ENCODE results near the gene CCN6. TPM values are rescaled to one million over a fixed set of nuclear protein-coding genes. Genes with fewer than 3 reads are reported as not detected.

CCN6 gene
- total RNA-seq, 4 donors from 2014 or later, result 0.39 to 0.42 TPM; not detected in 2

- Histone ChIP-seq H3K9me3 (no peaks in the 10 kb centered on the region), H3K4me3 (no peak overlapping the region), H3K27ac (no peak overlapping the region), H3K4me1 (no peaks in the 10 kb centered on the region), H3K27me3 (no peaks in the 10 kb centered on the region), H3K36me3 (peaks cover 0 to 94% (median 2%) of the 10 kb centered on the region in 3 donors)
- DNase-seq (ENCODE audit: low spot score in 2 of 2), result no peak
- TF ChIP-seq POLR2A (IDR thresholded peaks at IDR 0.05) (no peak), EP300 (IDR thresholded peaks at IDR 0.05) (no peak)
- TF ChIP-seq, protein P1, sequence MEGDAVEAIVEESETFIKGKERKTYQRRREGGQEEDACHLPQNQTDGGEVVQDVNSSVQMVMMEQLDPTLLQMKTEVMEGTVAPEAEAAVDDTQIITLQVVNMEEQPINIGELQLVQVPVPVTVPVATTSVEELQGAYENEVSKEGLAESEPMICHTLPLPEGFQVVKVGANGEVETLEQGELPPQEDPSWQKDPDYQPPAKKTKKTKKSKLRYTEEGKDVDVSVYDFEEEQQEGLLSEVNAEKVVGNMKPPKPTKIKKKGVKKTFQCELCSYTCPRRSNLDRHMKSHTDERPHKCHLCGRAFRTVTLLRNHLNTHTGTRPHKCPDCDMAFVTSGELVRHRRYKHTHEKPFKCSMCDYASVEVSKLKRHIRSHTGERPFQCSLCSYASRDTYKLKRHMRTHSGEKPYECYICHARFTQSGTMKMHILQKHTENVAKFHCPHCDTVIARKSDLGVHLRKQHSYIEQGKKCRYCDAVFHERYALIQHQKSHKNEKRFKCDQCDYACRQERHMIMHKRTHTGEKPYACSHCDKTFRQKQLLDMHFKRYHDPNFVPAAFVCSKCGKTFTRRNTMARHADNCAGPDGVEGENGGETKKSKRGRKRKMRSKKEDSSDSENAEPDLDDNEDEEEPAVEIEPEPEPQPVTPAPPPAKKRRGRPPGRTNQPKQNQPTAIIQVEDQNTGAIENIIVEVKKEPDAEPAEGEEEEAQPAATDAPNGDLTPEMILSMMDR (IDR thresholded peaks at IDR 0.05), result no peak
These were observed 60.0 kb downstream of the CCN6 start for GRCh38 chr6:112113918-112114317.

GRCh38 chr6:112114577-112115223, 60.8 kb downstream of the CCN6 start:
- Histone ChIP-seq H3K4me1 (no peaks in the 10 kb centered on the region), H3K27me3 (no peaks in the 10 kb centered on the region), H3K4me3 (no peak overlapping the region), H3K36me3 (peaks cover 0 to 94% (median 7%) of the 10 kb centered on the region in 3 donors), H3K9me3 (no peaks in the 10 kb centered on the region), H3K27ac (no peak overlapping the region)
- DNase-seq (ENCODE audit: low spot score in 2 of 2), result no peak
- TF ChIP-seq, protein P1 (IDR thresholded peaks at IDR 0.05), result no peak
- TF ChIP-seq POLR2A (IDR thresholded peaks at IDR 0.05) (no peak), EP300 (IDR thresholded peaks at IDR 0.05) (no peak)
- 89 to 91% methylated on average over 3 of the region's 3 CpGs for WGBS, 2 donors

GRCh38 chr6:112116221-112116620, 62.3 kb downstream of the CCN6 start:
- no peak for TF ChIP-seq POLR2A (IDR thresholded peaks at IDR 0.05)
- TF ChIP-seq, protein P1 (IDR thresholded peaks at IDR 0.05), result no peak
- no peak for TF ChIP-seq EP300 (IDR thresholded peaks at IDR 0.05)
- DNase-seq (ENCODE audit: low spot score in 2 of 2), result no peak
- Histone ChIP-seq H3K4me3 (no peak overlapping the region), H3K27ac (no peak overlapping the region), H3K36me3 (peaks cover 0 to 94% (median 7%) of the 10 kb centered on the region in 3 donors), H3K4me1 (no peaks in the 10 kb centered on the region), H3K9me3 (no peaks in the 10 kb centered on the region), H3K27me3 (no peaks in the 10 kb centered on the region)
- WGBS, 2 donors, result 82 to 91% methylated on average over 1 of the region's 1 CpG

- H3K27me3 ChIP-seq, result no peaks in the 10 kb centered on the region
- 39 to 62% methylated on average over 1 of the region's 1 CpG for WGBS, 2 donors
- H3K4me1 ChIP-seq, result no peaks in the 10 kb centered on the region
- no peak overlapping the region for H3K4me3 ChIP-seq
- H3K27ac ChIP-seq, result no peak overlapping the region
- no peaks in the 10 kb centered on the region for H3K9me3 ChIP-seq
- DNase-seq (ENCODE audit: low spot score in 2 of 2), result no peak
- peaks cover 0 to 94% (median 7%) of the 10 kb centered on the region in 3 donors for H3K36me3 ChIP-seq
- TF ChIP-seq EP300 (IDR thresholded peaks at IDR 0.05) (no peak), POLR2A (IDR thresholded peaks at IDR 0.05) (no peak)
- TF ChIP-seq, protein P1 (IDR thresholded peaks at IDR 0.05), result no peak
These were observed 63.6 kb downstream of the CCN6 start for GRCh38 chr6:112117554-112117953.

DNA sequence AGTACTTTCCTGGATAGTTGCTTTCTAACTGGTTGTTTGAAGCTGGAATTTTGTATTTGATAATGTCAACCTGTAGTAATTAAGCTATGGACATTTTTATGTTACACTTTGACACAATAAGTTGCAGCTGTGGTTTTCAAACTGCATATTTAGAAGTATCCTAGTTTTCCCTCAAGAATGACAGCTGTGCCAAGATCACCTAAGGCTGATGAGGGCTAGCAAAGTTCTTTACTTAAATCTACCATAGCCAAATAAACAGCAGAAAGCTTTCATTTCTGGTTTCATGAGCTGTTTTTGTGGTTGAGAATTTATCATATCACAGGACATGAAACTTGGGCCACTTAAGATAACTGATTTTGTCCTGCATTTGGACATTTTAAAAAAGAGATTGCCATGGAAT, 64.1 kb downstream of the CCN6 start:
- peaks cover 0 to 94% (median 7%) of the 10 kb centered on the region in 3 donors for H3K36me3 ChIP-seq
- no peak overlapping the region for H3K4me3 ChIP-seq
- no peaks in the 10 kb centered on the region for H3K27me3 ChIP-seq
- DNase-seq (ENCODE audit: low spot score in 2 of 2), result no peak
- H3K27ac ChIP-seq, result no peak overlapping the region
- TF ChIP-seq, protein P1 (IDR thresholded peaks at IDR 0.05), result no peak
- TF ChIP-seq EP300 (IDR thresholded peaks at IDR 0.05) (no peak), POLR2A (IDR thresholded peaks at IDR 0.05) (no peak)
- H3K9me3 ChIP-seq, result no peaks in the 10 kb centered on the region
- H3K4me1 ChIP-seq, result peaks cover 0 to under 1% (median 0%) of the 10 kb centered on the region in 4 donors

Other genes with a start within 250 kb of the CCN6 start
- 100 to 1,000 TPM; 143 to 219 (median 165) TPM for gene FYN, start 180.7 kb upstream of the CCN6 start, total RNA-seq
- 10 to 100 TPM; 47.2 to 64.5 (median 50.7) TPM for gene TUBE1, start 33.4 kb downstream of the CCN6 start, total RNA-seq
- gene FAM229B, start 33.5 kb downstream of the CCN6 start, total RNA-seq, result 10 to 100 TPM; 18.0 to 32.1 (median 23.9) TPM
- gene LAMA4, start 200.5 kb downstream of the CCN6 start, total RNA-seq, result 100 to 1,000 TPM; 229 to 524 (median 468) TPM

Data from tibial nerve (tissue), 4 donors.